Smooth muscle cell (in vitro differentiated cells): Measurements from ENCODE around the gene GARIN5A. TPM values are rescaled to one million over a fixed set of nuclear protein-coding genes. Genes with fewer than 3 reads are reported as not detected.

Source experiments
- DNase-seq: peaks from one replicate; lab custom pipeline; 2025; ENCODE audit not compliant: unreplicated experiment; lab: John Stamatoyannopoulos, UW
- H2AFZ ChIP-seq: fragments of 200-600 bp; sonication (generic); 2 replicates; pipeline ENCODE4 v1.6.0; 2016; ENCODE audit warnings: antibody characterized with exemption, low read depth, mild to moderate bottlenecking
- H3F3A ChIP-seq: fragments of 200-600 bp; sonication (generic); 2 replicates; pipeline ENCODE4 v1.6.0; 2017; ENCODE audit warnings: antibody characterized with exemption, low read depth
- H3K27ac ChIP-seq: fragments of 200-600 bp; sonication (generic); 2 replicates; pipeline ENCODE4 v1.5.1; 2016; ENCODE audit warnings: low read depth, mild to moderate bottlenecking
- H3K27me3 ChIP-seq: fragments of 200-600 bp; sonication (generic); 2 replicates; pipeline ENCODE4 v1.6.1; 2016; ENCODE audit warnings: low read depth, mild to moderate bottlenecking
- H3K36me3 ChIP-seq: fragments of 200-600 bp; sonication (generic); 2 replicates; pipeline ENCODE4 v1.5.1; 2016; ENCODE audit warnings: low read depth
- H3K4me1 ChIP-seq: fragments of 200-600 bp; sonication (generic); 2 replicates; pipeline ENCODE4 v1.5.1; 2016; ENCODE audit warnings: low read depth
- H3K4me2 ChIP-seq: fragments of 200-600 bp; sonication (generic); 2 replicates; pipeline ENCODE4 v1.6.0; 2016; ENCODE audit warnings: mild to moderate bottlenecking
- H3K4me3 ChIP-seq: fragments of 200-600 bp; sonication (generic); 2 replicates; pipeline ENCODE4 v1.5.1; 2016; ENCODE audit warnings: mild to moderate bottlenecking
- H3K79me2 ChIP-seq: fragments of 200-600 bp; sonication (generic); 2 replicates; pipeline ENCODE4 v1.6.0; 2016; ENCODE audit warnings: low read depth, mild to moderate bottlenecking
- H3K9ac ChIP-seq: fragments of 200-600 bp; sonication (generic); 2 replicates; pipeline ENCODE4 v1.6.0; 2016; ENCODE audit warnings: low read depth
- H3K9me3 ChIP-seq: fragments of 200-600 bp; sonication (generic); replicated peaks from 2 replicates; pipeline ENCODE4 v1.5.1; 2016; ENCODE audit warnings: low read depth
- H4K20me1 ChIP-seq: fragments of 200-600 bp; sonication (generic); 2 replicates; pipeline ENCODE4 v1.6.0; 2016; ENCODE audit warnings: low read depth
- CTCF ChIP-seq: fragments of 200-600 bp; sonication (generic); IDR thresholded peaks from 2 replicates; pipeline ENCODE4 v1.5.1; 2017; ENCODE audit warnings: borderline replicate concordance, mild to moderate bottlenecking, antibody characterized with exemption; ENCODE audit not compliant: insufficient read depth, poor library complexity, severe bottlenecking
- WGBS: methylation state at CpG from one replicate; pipeline ENCODE4 v1.1.7; 2016; ENCODE audit warnings: low lambda C conversion rate; 5-methylcytosine and 5-hydroxymethylcytosine counted together
- polyA plus RNA-seq: library from polyadenylated mRNA; unstranded; fragments of >200 nt; fragmentation: Nextera tagmentation; extraction: Ambion mirVana; gene quantifications from 2 replicates; pipeline ENCODE4 v1.2.1, GENCODE V29; 2016
- total RNA-seq: library from RNA; depleted of rRNA; stranded (reverse); fragments of >200 nt; gene quantifications from 2 replicates; pipeline ENCODE4 v1.2.3, GENCODE V29; 2014

Gene GARIN5A
- total and polyA plus RNA-seq, 2 experiments from 2014 or later = 1.7 to 2.1 TPM

- Histone ChIP-seq H3K4me3 (no peak overlapping the region), H3K27me3 (peaks cover 28% of the 10 kb centered on the region), H3F3A (no peaks in the 10 kb centered on the region), H3K4me1 (peaks cover 7% of the 10 kb centered on the region), H4K20me1 (no peaks in the 10 kb centered on the region), H3K79me2 (no peaks in the 10 kb centered on the region), H3K9me3 (no peaks in the 10 kb centered on the region), H3K9ac (no peak overlapping the region), H2AFZ (no peak overlapping the region), H3K4me2 (no peak overlapping the region), H3K27ac (no peak overlapping the region), H3K36me3 (no peaks in the 10 kb centered on the region)
- no peak for TF ChIP-seq CTCF
- no peak for DNase-seq
- WGBS = 84% methylated on average over 22 of the region's 42 CpGs
These were observed 59.3 kb downstream of the GARIN5A start for GRCh38 chr19:50417111-50418081.

Other genes starting within 250 kb of the GARIN5A start
- gene KCNC3, start 147.5 kb downstream of the GARIN5A start, total RNA-seq = 0.54 and 1.4 TPM in 2 replicates
- 0.46 and 1.3 TPM in 2 replicates for gene KCNC3, start 147.5 kb downstream of the GARIN5A start, polyA plus RNA-seq
- 0.27 and 0.72 TPM in 2 replicates for gene NAPSA, start 111.2 kb downstream of the GARIN5A start, total RNA-seq
- gene NAPSA, start 111.2 kb downstream of the GARIN5A start, polyA plus RNA-seq = 0.65 and 2.1 TPM in 2 replicates
- gene NR1H2, start 100.4 kb downstream of the GARIN5A start, total RNA-seq = 39.5 and 48.3 TPM in 2 replicates
- gene NR1H2, start 100.4 kb downstream of the GARIN5A start, polyA plus RNA-seq = 69.7 and 85.7 TPM in 2 replicates
- gene POLD1, start 92.5 kb downstream of the GARIN5A start, total RNA-seq = 14.9 and 16.0 TPM in 2 replicates
- 37.6 and 41.6 TPM in 2 replicates for gene POLD1, start 92.5 kb downstream of the GARIN5A start, polyA plus RNA-seq
- not detected in 2 replicates for gene SPIB, start 57.9 kb downstream of the GARIN5A start, total RNA-seq
- 0.17 TPM in 1 of 2 replicates, not detected in the other for gene SPIB, start 57.9 kb downstream of the GARIN5A start, polyA plus RNA-seq
- gene MYBPC2, start 44.0 kb downstream of the GARIN5A start, total RNA-seq = 0.18 TPM in 1 of 2 replicates, not detected in the other
- not detected in 2 replicates for gene MYBPC2, start 44.0 kb downstream of the GARIN5A start, polyA plus RNA-seq
- 49.0 and 51.7 TPM in 2 replicates for gene EMC10, start 341 bp downstream of the GARIN5A start, total RNA-seq
- gene EMC10, start 341 bp downstream of the GARIN5A start, polyA plus RNA-seq = 18.0 and 22.0 TPM in 2 replicates
- 17.1 and 32.0 TPM in 2 replicates for gene JOSD2, start 34.3 kb upstream of the GARIN5A start, total RNA-seq
- gene JOSD2, start 34.3 kb upstream of the GARIN5A start, polyA plus RNA-seq = 77.6 and 85.1 TPM in 2 replicates
- gene ASPDH, start 37.1 kb upstream of the GARIN5A start, total RNA-seq = not detected in 2 replicates
- gene ASPDH, start 37.1 kb upstream of the GARIN5A start, polyA plus RNA-seq = 0.89 TPM in 1 of 2 replicates, not detected in the other
- 8.6 and 10.1 TPM in 2 replicates for gene LRRC4B, start 91.6 kb upstream of the GARIN5A start, total RNA-seq
- 1.7 and 2.2 TPM in 2 replicates for gene LRRC4B, start 91.6 kb upstream of the GARIN5A start, polyA plus RNA-seq
- gene SYT3, start 163.0 kb upstream of the GARIN5A start, total RNA-seq = 0.13 and 0.63 TPM in 2 replicates
- 0.54 and 1.8 TPM in 2 replicates for gene SYT3, start 163.0 kb upstream of the GARIN5A start, polyA plus RNA-seq
- 1.6 and 1.7 TPM in 2 replicates for gene C19orf81, start 172.6 kb upstream of the GARIN5A start, total RNA-seq
- 12.8 and 13.5 TPM in 2 replicates for gene C19orf81, start 172.6 kb upstream of the GARIN5A start, polyA plus RNA-seq
- 2.1 and 4.1 TPM in 2 replicates for gene SHANK1, start 243.0 kb upstream of the GARIN5A start, total RNA-seq
- 1.0 and 1.8 TPM in 2 replicates for gene SHANK1, start 243.0 kb upstream of the GARIN5A start, polyA plus RNA-seq
- gene CLEC11A, start 246.5 kb upstream of the GARIN5A start, total RNA-seq = 48.3 and 53.4 TPM in 2 replicates
- 138 and 155 TPM in 2 replicates for gene CLEC11A, start 246.5 kb upstream of the GARIN5A start, polyA plus RNA-seq